GM10248 (cell line): ENCODE measurements around the gene UNC5C.

Source experiments
- CTCF ChIA-PET: fragments of 300-600 bp; sonication (Branson Sonifier 250); formaldehyde crosslinking; extraction: SDS; loops from one replicate; lab custom pipeline; 2021; ENCODE audit warnings: antibody characterized with exemption; lab: Yijun Ruan, JAX
- POLR2A ChIA-PET: fragments of 350-650 bp; sonication (Branson Sonifier 250); formaldehyde crosslinking; extraction: SDS; loops from one replicate; lab custom pipeline; 2020; ENCODE audit warnings: antibody characterized with exemption; lab: Yijun Ruan, JAX
- DNase-seq: peaks from one replicate; pipeline ENCODE4 v3.0.0; 2012; ENCODE audit errors: extremely low spot score
- TF ChIP-seq, protein P1 (sequence below): IDR thresholded peaks from 2 replicates; pipeline ENCODE4 v1.5.1; 2012; ENCODE audit warnings: mild to moderate bottlenecking, low read depth; ENCODE audit errors: extremely low read depth, missing control alignments, control extremely low read depth

The UNC5C gene

DNA sequence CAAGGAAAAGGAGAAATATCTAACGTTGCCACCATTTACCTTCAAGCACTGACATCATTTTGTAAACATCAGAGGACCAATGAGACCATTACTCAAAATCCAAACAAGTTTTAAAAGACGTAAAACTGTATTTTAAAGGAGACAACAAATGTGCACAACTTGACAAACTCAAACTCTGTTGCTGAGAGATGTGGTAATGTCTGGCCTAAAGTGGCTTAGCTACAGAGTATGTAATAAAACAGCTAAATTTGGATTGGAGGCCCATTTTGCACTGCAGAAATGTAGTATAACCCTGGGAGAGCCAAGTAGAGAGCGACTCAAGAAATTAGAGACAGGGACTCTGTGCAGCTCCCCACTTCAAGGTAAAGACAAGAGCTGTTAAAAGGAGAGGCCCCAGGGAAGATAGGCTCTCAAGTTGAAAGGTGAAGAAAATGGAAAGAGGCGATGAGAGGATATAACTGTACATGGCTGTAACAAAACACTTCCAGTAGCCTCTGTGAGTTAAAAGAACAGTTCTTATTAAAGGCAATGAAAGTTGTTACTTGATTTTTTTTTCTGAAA, 20.3 kb downstream of the UNC5C start:
- DNase-seq: no peak
- POLR2A ChIA-PET: interaction anchor here (0.6 kb wide), 1 partner anchor 157 kb away, joined by 10 read pairs; no protein-coding TSS in a partner anchor
- TF ChIP-seq, protein P1, sequence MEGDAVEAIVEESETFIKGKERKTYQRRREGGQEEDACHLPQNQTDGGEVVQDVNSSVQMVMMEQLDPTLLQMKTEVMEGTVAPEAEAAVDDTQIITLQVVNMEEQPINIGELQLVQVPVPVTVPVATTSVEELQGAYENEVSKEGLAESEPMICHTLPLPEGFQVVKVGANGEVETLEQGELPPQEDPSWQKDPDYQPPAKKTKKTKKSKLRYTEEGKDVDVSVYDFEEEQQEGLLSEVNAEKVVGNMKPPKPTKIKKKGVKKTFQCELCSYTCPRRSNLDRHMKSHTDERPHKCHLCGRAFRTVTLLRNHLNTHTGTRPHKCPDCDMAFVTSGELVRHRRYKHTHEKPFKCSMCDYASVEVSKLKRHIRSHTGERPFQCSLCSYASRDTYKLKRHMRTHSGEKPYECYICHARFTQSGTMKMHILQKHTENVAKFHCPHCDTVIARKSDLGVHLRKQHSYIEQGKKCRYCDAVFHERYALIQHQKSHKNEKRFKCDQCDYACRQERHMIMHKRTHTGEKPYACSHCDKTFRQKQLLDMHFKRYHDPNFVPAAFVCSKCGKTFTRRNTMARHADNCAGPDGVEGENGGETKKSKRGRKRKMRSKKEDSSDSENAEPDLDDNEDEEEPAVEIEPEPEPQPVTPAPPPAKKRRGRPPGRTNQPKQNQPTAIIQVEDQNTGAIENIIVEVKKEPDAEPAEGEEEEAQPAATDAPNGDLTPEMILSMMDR: no peak
- CTCF ChIA-PET: no interaction called here

DNA sequence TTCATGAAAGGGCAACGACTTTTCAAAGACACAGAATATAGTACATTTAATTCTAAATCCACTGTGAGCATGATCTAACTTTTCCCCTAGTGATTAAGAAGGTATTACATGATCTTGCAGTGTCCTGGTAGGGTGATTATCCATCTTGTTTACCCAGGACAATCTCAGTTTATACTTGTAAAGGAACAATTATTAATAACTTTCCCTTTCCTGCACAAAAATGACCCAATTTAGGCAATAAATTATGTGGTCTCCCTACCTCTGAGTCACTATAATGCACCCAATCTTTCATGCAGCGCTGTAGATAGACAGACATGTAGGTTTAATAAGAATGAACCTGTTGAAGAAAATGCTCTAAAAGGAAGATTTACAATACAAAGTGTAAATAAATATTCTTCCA, 22.7 kb downstream of the UNC5C start:
- DNase-seq: no peak
- TF ChIP-seq, protein P1: no peak
- ChIA-PET POLR2A (no interaction called here), CTCF (no interaction called here)

DNA sequence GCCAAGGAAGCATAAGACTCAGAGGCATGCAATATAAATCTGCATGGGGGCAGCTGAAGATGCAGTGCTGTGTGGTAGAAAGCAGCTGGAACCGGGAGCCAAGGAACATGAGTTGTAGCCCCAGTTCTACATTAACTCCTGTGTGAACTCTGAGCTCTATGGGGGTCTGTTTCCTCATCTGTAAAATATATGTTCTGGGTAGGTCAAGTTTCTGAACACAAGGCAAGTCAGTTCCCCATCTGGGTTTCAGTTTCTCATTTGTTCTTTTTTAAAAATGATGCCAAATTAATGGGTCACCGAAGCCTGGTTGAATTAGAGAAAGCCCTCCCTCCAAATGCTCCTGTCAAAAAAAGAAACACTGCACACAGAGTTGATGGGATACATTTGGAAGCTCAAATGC, 24.0 kb downstream of the UNC5C start:
- POLR2A ChIA-PET: no interaction called here
- DNase-seq: no peak
- CTCF ChIA-PET: no interaction called here
- TF ChIP-seq, protein P1: no peak

GRCh38 chr4:95524184-95524583, 24.6 kb downstream of the UNC5C start:
- DNase-seq: no peak
- POLR2A ChIA-PET: no interaction called here
- TF ChIP-seq, protein P1: no peak
- CTCF ChIA-PET: no interaction called here

- DNase-seq: no peak
- ChIA-PET CTCF (interaction anchor here (1.1 to 1.4 kb wide), 2 partner anchors 9 to 13 kb away, joined by 3 to 5 read pairs; no protein-coding TSS in a partner anchor), POLR2A (no interaction called here)
- TF ChIP-seq, protein P1: no peak
These were observed 25.9 kb downstream of the UNC5C start for GRCh38 chr4:95522682-95523530.

GRCh38 chr4:95517576-95518345, 31.0 kb downstream of the UNC5C start:
- ChIA-PET CTCF (no interaction called here), POLR2A (no interaction called here)
- TF ChIP-seq, protein P1: no peak
- DNase-seq: no peak
